HG03378 (cell line): ENCODE measurements around the gene SLC5A1.

Source experiments
- ATAC-seq: cut with Tn5 transposase; IDR thresholded peaks from one replicate; pipeline ENCODE4 v1.9.1; 2021; ENCODE audit warnings: mild to moderate bottlenecking, moderate library complexity; ENCODE audit not compliant: unreplicated experiment

Gene SLC5A1

GRCh38 chr22:32042924-32043323, at the start of gene SLC5A1:
SLC5A1 (plus strand) TSS chr22:32043261; CDS start chr22:32043282, 21 bp downstream.
- ATAC-seq, result no peak

DNA sequence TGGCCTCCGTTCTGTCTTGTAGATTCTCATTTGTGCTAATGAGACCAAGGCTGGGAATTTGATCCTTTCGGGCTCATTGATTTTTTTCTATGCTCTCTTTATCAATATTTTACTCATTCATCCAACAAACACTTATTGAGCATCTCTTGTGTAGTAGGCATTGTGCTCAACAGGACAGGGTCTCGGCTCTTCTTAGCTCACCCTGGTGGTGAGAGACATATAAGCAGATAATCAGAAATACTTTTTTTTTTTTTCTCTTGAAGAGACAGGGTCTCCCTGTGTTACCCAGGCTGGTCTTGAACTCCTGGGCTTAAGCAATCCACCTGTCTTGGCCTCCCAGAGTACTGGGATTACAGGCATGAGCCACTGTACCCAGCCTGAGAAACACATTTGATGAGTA, 48.0 kb upstream of the SLC5A1 start:
- ATAC-seq, result no peak

DNA sequence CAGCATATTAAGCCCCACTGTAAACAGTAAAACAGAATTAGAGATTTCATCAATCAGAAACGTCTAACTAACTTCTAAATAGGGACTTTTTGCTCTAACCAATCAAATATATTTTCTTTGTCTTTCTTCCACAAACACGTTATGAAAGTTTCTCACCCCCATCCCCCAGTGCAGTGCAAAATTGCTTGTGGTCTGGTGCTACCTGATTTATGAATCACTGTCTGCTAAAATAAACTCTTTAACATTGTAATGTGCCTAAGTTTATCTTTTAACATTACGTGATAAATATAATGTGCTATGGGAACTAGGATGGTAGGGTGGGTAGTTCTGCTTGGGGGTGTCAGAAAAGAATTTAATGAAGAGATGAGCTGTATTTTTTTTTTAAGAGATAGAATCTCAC, 47.3 kb upstream of the SLC5A1 start:
- ATAC-seq, result no peak

GRCh38 chr22:31998784-31999385, 44.2 kb upstream of the SLC5A1 start:
- ATAC-seq, result no peak

GRCh38 chr22:32000181-32000580, 42.9 kb upstream of the SLC5A1 start:
- no peak for ATAC-seq

DNA sequence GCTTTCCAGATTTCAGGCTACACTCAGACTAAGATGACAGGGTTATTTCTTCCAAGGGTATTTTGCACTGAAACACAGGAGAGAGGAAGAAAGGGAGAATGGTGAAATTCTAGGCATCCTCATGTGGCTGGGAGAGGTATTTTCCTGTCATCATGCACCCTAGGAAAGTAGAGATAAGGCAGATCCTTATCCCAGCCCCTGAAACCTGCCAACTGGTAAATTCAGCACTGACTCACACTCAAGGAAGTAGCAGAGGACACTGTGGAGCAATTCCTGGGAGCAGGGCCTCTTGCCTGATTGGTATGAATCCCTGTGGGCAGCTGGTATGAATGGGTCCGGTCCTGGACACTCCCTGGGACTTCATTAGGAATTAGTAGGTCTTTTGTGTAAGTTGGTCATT, 37.6 kb upstream of the SLC5A1 start:
- ATAC-seq, result no peak

DNA sequence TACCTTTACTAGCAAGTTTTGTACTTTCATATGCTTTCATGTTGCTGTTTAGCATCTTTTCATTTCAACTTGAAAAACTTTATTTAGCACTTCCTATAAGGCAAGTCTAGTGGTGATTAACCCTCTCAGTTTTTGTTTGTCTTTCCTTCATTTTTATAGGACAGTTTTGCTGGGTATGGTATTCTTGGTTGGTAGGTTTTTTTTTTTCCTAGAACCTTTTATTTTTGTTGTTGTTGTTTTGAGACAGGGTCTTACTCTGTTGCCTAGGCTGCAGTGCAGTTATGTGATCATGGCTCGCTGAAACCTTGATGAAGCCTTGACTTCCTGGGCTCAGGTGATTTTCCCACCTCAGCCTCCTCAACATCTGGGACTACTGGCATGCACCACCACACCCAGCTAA, 29.9 kb upstream of the SLC5A1 start:
- no peak for ATAC-seq

- no peak for ATAC-seq
Observed at GRCh38 chr22:32016081-32016480, 27.0 kb upstream of the SLC5A1 start.

- no peak for ATAC-seq
Observed at GRCh38 chr22:32018056-32018455, 25.0 kb upstream of the SLC5A1 start.

DNA sequence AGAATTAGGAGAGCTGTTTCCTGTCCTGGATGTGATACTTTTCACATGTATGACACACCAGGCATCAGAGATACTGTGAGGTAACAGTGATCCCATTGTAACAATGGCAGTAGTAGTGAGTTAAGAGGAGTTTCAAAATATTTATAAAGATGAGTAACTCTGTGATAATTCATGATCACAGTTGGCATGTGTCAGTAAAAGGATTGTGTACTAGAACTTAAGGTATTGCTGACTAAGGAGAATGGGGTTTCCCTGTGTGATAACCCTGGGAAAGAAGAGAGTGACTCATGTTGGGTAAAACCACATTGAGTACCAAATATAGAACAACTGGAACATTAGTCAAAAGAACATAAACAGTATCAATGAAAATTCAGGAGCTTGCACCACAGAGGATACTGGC, 22.9 kb upstream of the SLC5A1 start:
- ATAC-seq, result no peak

GRCh38 chr22:32021716-32022115, 21.3 kb upstream of the SLC5A1 start:
- no peak for ATAC-seq

DNA sequence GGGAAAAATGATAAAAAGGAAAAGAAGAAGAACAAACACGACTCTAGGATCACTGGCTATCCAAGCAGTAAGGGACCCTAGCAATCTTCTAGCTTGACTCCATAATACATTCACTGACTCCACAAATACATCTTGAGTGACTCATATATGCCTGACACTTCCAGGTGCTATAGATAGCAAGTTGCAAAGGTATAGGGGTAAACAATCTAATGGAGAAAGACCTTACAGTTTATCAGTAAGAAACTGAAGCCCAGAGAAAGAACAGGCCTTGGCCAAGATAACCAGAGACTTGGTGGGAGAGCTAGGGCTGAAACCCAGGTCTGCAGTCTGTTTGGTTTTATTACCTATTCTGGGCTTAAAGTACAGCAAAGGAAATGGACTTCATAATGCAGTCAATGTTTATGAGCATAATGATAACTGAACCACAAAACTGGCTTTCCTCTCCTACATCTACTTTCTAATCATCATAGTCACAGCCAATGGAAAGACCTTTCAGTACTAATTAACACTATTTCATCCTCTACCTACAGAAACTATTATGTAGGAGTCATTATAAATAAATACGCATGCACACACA, 19.7 kb upstream of the SLC5A1 start:
- no peak for ATAC-seq

GRCh38 chr22:32024796-32025195, 18.3 kb upstream of the SLC5A1 start:
- no peak for ATAC-seq

DNA sequence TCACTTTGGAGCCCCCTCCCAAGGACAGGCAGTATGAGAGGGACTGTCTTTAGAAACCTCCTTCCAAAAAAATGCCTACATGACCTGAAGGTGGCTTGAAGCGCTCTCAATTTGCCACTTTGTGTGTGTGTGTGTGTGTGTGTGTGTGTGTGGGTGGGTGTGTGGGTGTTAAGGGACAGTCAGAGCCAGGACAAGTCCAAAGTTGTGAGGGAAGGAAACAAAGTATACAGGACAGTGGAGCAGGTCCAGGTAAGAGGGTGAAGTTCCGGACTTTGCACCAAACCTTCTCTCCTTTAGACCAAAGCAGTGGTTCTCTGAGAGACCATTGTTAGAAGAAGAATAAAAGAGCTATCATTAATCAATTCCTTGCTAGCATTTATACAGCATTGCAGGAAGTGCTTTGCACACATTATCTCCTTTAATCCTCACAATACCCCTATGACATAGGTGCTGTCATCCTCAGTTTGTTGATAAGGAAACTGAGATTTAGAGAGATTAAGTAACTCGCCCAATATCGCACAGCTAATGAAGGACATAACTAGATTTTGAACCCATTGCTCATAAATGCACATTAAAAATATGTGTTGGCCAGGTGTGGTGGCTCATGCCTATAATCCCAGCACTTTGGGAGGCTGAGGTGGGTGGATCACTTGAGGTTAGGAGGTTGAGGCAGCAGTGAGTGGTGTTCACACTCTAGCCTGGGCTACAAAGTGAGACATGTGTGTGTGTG, 12.4 kb upstream of the SLC5A1 start:
- no peak for ATAC-seq

- ATAC-seq, result no peak
Observed at GRCh38 chr22:32031466-32031865, 11.6 kb upstream of the SLC5A1 start.

GRCh38 chr22:32034275-32034674, 8.8 kb upstream of the SLC5A1 start:
- ATAC-seq, result no peak

GRCh38 chr22:32037236-32037635, 5.8 kb upstream of the SLC5A1 start:
- ATAC-seq, result no peak

DNA sequence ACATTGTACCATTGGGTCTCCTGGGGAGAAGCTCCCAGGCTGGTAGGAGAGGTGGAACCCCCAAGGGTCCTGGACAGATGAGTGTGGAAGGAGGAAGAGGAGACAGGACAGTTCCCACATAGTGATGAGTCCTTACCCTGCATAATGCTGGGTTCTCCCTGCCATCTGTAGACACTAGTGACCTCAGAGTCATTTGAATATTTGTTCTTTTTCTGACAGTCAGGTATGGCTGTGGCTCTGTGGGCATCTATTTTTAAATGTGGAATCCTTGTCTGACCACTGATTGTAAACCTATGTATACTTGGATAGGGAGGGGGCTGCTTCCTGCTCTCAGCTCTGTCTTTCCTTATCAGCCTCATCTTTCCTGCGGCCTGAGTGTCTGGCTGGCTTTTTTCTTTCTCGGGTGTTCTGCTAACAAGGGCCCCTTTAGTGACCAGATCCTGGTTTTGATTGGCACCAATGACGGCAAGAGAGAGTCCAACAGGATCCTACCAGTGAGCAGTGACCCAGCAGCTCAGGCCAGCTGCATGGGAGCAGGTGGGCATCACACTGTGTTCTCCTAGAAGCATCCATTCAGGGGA, 2.6 kb upstream of the SLC5A1 start:
- no peak for ATAC-seq

- ATAC-seq, result no peak
Observed at GRCh38 chr22:32043391-32043790, 330 bp downstream of the SLC5A1 start.

GRCh38 chr22:32044477-32044876, 1.4 kb downstream of the SLC5A1 start:
- no peak for ATAC-seq

- no peak for ATAC-seq
Observed at GRCh38 chr22:32044913-32045312, 1.9 kb downstream of the SLC5A1 start.

- no peak for ATAC-seq
Observed at GRCh38 chr22:32048069-32048468, 5.0 kb downstream of the SLC5A1 start.
